OCI-LY7 (cell line): ENCODE results near the gene ZBTB47.

Source experiments
- EZH2phosphoT487 ChIP-seq: fragments of 200-600 bp; sonication (generic); IDR thresholded peaks from 2 replicates; pipeline ENCODE4 v1.6.1; 2018; ENCODE audit warnings: low read depth, borderline replicate concordance, mild to moderate bottlenecking, mixed run types, antibody characterized with exemption, low read length, moderate library complexity, mixed read lengths
- TF ChIP-seq, protein P1 (sequence below): fragments of 200-600 bp; sonication (generic); conservative IDR thresholded peaks from 2 replicates; pipeline ENCODE4 v1.5.1; 2014; ENCODE audit warnings: mild to moderate bottlenecking, antibody characterized with exemption, low read length, moderate library complexity, mixed read lengths

GRCh38 chr3:42709621-42710020, 56.1 kb downstream of the ZBTB47 start:
- TF ChIP-seq, protein P1, sequence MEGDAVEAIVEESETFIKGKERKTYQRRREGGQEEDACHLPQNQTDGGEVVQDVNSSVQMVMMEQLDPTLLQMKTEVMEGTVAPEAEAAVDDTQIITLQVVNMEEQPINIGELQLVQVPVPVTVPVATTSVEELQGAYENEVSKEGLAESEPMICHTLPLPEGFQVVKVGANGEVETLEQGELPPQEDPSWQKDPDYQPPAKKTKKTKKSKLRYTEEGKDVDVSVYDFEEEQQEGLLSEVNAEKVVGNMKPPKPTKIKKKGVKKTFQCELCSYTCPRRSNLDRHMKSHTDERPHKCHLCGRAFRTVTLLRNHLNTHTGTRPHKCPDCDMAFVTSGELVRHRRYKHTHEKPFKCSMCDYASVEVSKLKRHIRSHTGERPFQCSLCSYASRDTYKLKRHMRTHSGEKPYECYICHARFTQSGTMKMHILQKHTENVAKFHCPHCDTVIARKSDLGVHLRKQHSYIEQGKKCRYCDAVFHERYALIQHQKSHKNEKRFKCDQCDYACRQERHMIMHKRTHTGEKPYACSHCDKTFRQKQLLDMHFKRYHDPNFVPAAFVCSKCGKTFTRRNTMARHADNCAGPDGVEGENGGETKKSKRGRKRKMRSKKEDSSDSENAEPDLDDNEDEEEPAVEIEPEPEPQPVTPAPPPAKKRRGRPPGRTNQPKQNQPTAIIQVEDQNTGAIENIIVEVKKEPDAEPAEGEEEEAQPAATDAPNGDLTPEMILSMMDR: no peak
- no peak for TF ChIP-seq EZH2phosphoT487
